Endodermal cell (in vitro differentiated cells): ENCODE measurements around the gene INSYN1. TPM values are rescaled to one million over a fixed set of nuclear protein-coding genes. Genes with fewer than 3 reads are reported as not detected.

Experiments
- DNase-seq: peaks from one replicate; pipeline ENCODE4 v3.0.0-alpha.2; 2017
- H3K27ac ChIP-seq: 2 replicates; pipeline ENCODE4 v1.5.1; 2013; ENCODE audit warnings: mild to moderate bottlenecking, low read depth, low read length, moderate library complexity
- H3K27me3 ChIP-seq: 2 replicates; pipeline ENCODE4 v1.6.1; 2013; ENCODE audit warnings: mild to moderate bottlenecking, low read length, moderate library complexity; ENCODE audit not compliant: insufficient read depth, control insufficient read depth, poor library complexity, severe bottlenecking
- H3K36me3 ChIP-seq: 2 replicates; pipeline ENCODE4 v1.7.0; 2013; ENCODE audit warnings: mild to moderate bottlenecking, low read length, moderate library complexity; ENCODE audit not compliant: control insufficient read depth, insufficient read depth
- H3K4me1 ChIP-seq: one replicate; pipeline ENCODE4 v1.7.0; 2013; ENCODE audit warnings: low read length; ENCODE audit not compliant: control insufficient read depth, insufficient read depth
- H3K4me3 ChIP-seq: 2 replicates; pipeline ENCODE4 v1.5.1; 2013; ENCODE audit warnings: mild to moderate bottlenecking, low read length, moderate library complexity
- H3K9ac ChIP-seq: 2 replicates; pipeline ENCODE4 v1.6.1; 2013; ENCODE audit warnings: mild to moderate bottlenecking, low read length, moderate library complexity; ENCODE audit not compliant: poor library complexity, severe bottlenecking; ENCODE audit errors: extremely low read depth
- H3K9me3 ChIP-seq: 2 replicates; pipeline ENCODE4 v1.6.1; 2013; ENCODE audit warnings: mild to moderate bottlenecking, low read length, moderate library complexity; ENCODE audit not compliant: control insufficient read depth
- H3K27ac Mint-ChIP-seq: 2 replicates; pipeline ENCODE4 v1.8.0; 2020; ENCODE audit warnings: mixed read lengths
- H3K27me3 Mint-ChIP-seq: 2 replicates; pipeline ENCODE4 v1.8.0; 2021; ENCODE audit warnings: mild to moderate bottlenecking, mixed read lengths; ENCODE audit not compliant: insufficient read depth
- H3K36me3 Mint-ChIP-seq: 2 replicates; pipeline ENCODE4 v1.8.0; 2020; ENCODE audit warnings: low read depth, mixed read lengths
- H3K4me1 Mint-ChIP-seq: 2 replicates; pipeline ENCODE4 v1.8.0; 2020; ENCODE audit warnings: mixed read lengths
- H3K4me3 Mint-ChIP-seq: 2 replicates; pipeline ENCODE4 v1.8.0; 2020; ENCODE audit warnings: mild to moderate bottlenecking, moderate library complexity, mixed read lengths
- H3K9me3 Mint-ChIP-seq: 2 replicates; pipeline ENCODE4 v1.8.0; 2020; ENCODE audit warnings: mild to moderate bottlenecking, mixed read lengths
- CTCF ChIP-seq: fragments of 200-600 bp; sonication (generic); conservative IDR thresholded peaks from 2 replicates; pipeline ENCODE4 v1.5.0; 2021; ENCODE audit warnings: antibody characterized with exemption, mild to moderate bottlenecking
- WGBS, 2 experiments: methylation state at CpG; one replicate each; pipeline versions ENCODE4 v1.1.5 to v1.1.7; 2013; ENCODE audit warnings: missing lambda C conversion rate in 2 of 2, mixed read lengths in 1 of 2; ENCODE audit not compliant: insufficient coverage in 1 of 2, insufficient read length in 1 of 2; 5-methylcytosine and 5-hydroxymethylcytosine counted together
- total RNA-seq, 2 donors: library from RNA; stranded (reverse); fragmentation: NEBNext Ultra II Directional in 1 of 2; extraction: Animal tissue kit (Norgen Biotek cat#: 25700) in 1 of 2; gene quantifications; 2 replicates in 1 of 2; 3 replicates in 1 of 2; pipeline ENCODE4 v1.2.1, GENCODE V29; 2021

INSYN1 gene
- total RNA-seq, 2 donors from 2014 or later, result 0.33 to 0.55 TPM

- Mint-ChIP-seq H3K9me3 (no peaks in the 10 kb centered on the region), H3K4me1 (peaks cover 12% of the 10 kb centered on the region), H3K36me3 (no peaks in the 10 kb centered on the region), H3K27ac (no peak overlapping the region), H3K27me3 (peaks cover 20% of the 10 kb centered on the region), H3K4me3 (no peak overlapping the region)
- H3K4me3 ChIP-seq, result no peak overlapping the region
- TF ChIP-seq CTCF, result no peak
- H3K4me1 ChIP-seq, result no peaks in the 10 kb centered on the region
- WGBS, 2 experiments, result 89 to 94% methylated on average over 2 to 3 of the region's 3 CpGs
- no peak overlapping the region for H3K9ac ChIP-seq
- peaks cover 86% of the 10 kb centered on the region for H3K27me3 ChIP-seq
- H3K36me3 ChIP-seq, result no peaks in the 10 kb centered on the region
- DNase-seq, result no peak
- H3K27ac ChIP-seq, result no peak overlapping the region
- H3K9me3 ChIP-seq, result no peaks in the 10 kb centered on the region
These were observed 3.9 kb upstream of the INSYN1 start for GRCh38 chr15:73756947-73757513.

GRCh38 chr15:73756390-73756789 is 3.2 kb upstream of the INSYN1 start:
- WGBS, 2 experiments, result 84 to 87% methylated on average over 2 of the region's 2 CpGs
- Histone ChIP-seq H3K9me3 (no peaks in the 10 kb centered on the region), H3K27me3 (peaks cover 85% of the 10 kb centered on the region), H3K4me3 (no peak overlapping the region), H3K27ac (no peak overlapping the region), H3K9ac (no peak overlapping the region), H3K36me3 (no peaks in the 10 kb centered on the region), H3K4me1 (no peaks in the 10 kb centered on the region)
- Mint-ChIP-seq H3K36me3 (no peaks in the 10 kb centered on the region), H3K27me3 (peaks cover 23% of the 10 kb centered on the region), H3K27ac (no peak overlapping the region), H3K4me1 (peaks cover 13% of the 10 kb centered on the region), H3K9me3 (no peaks in the 10 kb centered on the region), H3K4me3 (no peak overlapping the region)
- DNase-seq, result no peak
- TF ChIP-seq CTCF, result no peak

- no peak overlapping the region for H3K9ac ChIP-seq
- no peak overlapping the region for H3K4me3 ChIP-seq
- Mint-ChIP-seq H3K27ac (no peak overlapping the region), H3K27me3 (peaks cover 28% of the 10 kb centered on the region), H3K9me3 (no peaks in the 10 kb centered on the region), H3K4me3 (no peak overlapping the region), H3K4me1 (peaks cover 15% of the 10 kb centered on the region), H3K36me3 (no peaks in the 10 kb centered on the region)
- no peak for TF ChIP-seq CTCF
- peaks cover 85% of the 10 kb centered on the region for H3K27me3 ChIP-seq
- WGBS, 2 experiments, result 92 to 94% methylated on average over 3 of the region's 3 CpGs
- no peaks in the 10 kb centered on the region for H3K36me3 ChIP-seq
- H3K27ac ChIP-seq, result no peak overlapping the region
- no peaks in the 10 kb centered on the region for H3K4me1 ChIP-seq
- no peaks in the 10 kb centered on the region for H3K9me3 ChIP-seq
- DNase-seq, result no peak
These were observed 2.8 kb upstream of the INSYN1 start for GRCh38 chr15:73755946-73756345.
